ENCODE measurements around the gene CDH13.

- TF ChIP-seq CTCF (IDR thresholded peaks at IDR 0.05; ENCODE audit: poor library complexity, severe bottlenecking), result no peak
- no peak for TF ChIP-seq REST (IDR thresholded peaks at IDR 0.05; ENCODE audit: borderline replicate concordance)
- no peak for TF ChIP-seq SMC3 (conservative IDR thresholded peaks at IDR 0.05; ENCODE audit: poor library complexity)
- TF ChIP-seq EP300 (conservative IDR thresholded peaks at IDR 0.05; ENCODE audit: poor library complexity, severe bottlenecking), result no peak
- no peak for TF ChIP-seq RAD21 (conservative IDR thresholded peaks at IDR 0.05)
- TF ChIP-seq EZH2 (IDR thresholded peaks at IDR 0.05; ENCODE audit: borderline replicate concordance, insufficient read depth, low read length, poor library complexity, severe bottlenecking), result no peak
- TF ChIP-seq TAF1 (IDR thresholded peaks at IDR 0.05; ENCODE audit: low read depth), result no peak
These were observed 503.3 kb downstream of the CDH13 start for GRCh38 chr16:83130039-83130438.

Data from neural cell (in vitro differentiated cells).